ENCODE results near the gene ARMC7.
"Not testable (repeated sequence)": the region's sequence is repeated elsewhere in the genome, so short reads cannot be mapped to it uniquely, and the experiment has no call there.

ARMC7 gene

DNA sequence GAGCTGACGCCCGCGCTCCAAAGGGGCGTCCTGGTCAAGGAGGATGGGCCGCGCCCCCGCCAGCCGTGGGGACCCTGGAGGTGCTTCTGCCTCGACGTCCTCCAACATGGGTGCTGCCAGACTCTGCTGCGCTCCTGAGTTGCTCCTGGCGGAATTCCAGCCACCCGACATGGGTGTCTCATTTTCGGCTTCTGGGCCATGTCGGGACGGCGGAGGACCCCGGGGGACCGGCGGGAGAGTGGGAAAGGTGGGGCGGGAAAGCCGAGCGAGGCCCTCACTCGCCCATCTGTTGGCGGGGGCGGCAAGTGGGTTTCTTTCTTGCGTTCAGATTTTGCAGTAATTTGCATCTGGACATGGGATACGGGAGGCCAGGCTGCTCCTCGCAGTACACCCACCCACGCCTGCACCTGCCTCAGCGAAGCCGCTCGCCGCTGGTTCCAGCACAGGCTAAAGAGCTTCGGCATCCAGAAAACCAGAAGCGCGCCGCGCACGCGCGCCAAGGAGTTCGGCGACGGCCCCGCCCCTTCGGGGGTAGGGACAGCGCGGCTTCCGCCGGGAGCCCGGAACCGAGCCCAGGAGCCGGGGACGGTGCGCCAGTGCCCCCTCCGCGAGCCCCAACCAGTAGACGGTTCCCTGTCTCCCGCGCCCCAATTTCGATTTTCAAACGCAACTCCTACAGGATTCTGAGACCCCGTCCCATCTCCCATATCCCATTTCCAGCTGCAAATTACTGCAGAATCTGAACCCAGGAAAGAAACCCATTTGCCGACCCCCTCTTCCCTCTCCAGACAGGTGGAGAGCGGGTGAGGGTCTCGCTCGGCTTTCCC, at the start of gene ARMC7:
Gene ARMC7, plus strand, starts transcription at position 563 of the 827 bp plus-strand sequence. CDS start 320 bp downstream, outside the sequence.
- no peak for FAIRE-seq

DNA sequence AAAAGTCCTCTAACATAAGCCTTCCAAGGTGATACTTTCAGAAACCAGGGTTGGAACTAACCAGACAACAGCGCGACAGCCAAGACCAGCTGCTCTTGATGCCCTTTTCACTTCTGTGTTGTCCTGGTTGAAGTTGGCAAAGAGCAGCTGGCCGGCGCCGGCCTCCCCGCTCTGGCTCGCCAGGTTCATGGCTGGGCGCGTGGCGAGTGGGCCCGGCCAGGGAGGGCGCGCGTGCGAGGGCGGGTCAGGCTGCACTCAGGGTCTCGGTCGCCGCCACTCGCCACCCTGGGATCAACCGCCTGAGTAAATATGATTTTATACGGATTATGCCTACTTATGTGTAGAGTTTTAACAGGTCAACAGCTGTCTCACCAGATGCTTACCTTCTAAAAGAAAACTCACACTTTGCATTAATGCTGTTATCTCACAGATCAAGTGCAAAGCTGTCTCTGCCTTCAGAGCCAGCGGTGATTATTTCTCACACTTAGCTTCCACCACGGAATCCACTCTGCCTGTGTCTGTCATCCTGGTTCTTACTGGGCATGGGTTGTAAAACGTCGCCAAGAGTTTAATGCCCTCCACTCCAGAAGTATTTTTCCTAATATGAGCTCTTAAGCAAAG, 49.2 kb upstream of the ARMC7 start:
- no peak for FAIRE-seq

DNA sequence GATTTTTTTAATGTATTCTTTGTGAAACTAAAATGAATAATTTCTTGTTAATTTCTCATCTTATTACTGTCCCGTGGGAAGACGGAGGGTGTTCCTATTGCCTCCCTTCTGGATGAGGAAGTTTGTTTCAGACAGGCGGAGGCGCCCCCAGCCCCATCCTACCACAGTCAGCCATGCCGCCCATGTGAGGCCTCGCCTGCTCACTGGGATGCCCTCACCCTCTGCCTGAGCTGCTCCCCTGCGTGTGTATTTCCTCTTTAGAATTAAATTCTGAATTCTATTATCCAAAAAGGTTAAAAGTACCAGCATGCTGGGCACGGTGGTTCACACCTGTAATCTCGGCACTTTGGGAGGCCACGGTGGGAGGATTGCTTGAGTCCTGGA, 48.7 kb upstream of the ARMC7 start:
- FAIRE-seq = no peak

DNA sequence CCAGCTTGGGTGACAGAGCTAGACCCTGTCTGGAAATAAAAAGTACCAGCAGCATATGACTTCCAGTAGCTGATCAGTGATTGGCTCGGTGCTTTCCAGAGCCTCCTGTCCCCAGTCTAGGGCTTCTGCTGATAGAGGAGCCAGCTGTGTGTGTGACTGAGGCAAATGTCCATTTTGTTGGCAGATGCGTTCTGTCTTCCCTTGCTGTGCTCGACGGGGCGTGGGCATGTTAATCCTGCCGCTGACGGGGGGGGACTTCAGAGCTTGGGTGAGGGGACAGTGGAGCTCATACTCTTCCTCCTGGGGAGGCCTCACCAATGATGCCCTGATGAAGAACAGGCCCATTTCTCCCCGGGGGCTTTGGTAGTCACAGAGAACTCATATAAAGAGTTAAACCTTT, 48.2 kb upstream of the ARMC7 start:
- FAIRE-seq = no peak

DNA sequence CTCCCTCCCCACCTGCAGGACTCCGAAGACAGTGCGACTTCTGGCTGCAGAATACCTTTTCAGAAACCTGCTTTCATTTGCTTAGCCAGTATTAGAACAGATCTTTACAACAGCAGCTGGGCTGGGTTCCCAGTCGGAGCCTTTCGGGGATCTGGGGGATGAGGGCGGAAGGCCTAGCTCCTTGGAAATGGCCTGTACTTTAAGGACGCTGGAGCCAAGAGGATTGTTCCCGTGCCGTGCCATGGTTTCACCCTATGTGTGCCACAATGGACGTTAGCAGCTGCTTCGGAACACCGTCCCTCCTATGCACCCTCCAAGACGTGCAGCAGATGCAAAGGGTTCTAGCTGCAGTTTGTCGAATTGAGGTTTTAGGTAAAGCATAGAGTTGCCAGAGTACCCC, 46.6 kb upstream of the ARMC7 start:
- no peak for FAIRE-seq

DNA sequence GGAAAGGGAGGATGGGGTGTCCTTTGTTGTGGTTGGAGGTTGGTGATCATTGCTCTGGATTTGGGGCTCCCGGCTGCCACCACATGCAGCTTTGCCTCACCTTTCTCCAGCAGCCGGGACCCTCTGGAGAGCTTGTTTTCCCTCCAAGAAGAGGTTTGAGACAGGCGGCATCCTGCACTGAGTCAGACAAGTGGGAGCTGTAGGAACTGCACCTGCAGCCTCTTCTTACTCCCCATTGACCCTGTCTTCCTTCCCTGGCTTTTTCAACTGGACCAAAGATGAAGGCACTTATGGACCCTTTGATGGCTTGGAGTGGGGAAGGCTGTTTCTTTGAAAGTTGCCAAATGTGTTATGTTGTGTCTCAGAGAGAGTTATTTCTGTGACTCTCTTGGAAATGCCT, 46.1 kb upstream of the ARMC7 start:
- no peak for FAIRE-seq

DNA sequence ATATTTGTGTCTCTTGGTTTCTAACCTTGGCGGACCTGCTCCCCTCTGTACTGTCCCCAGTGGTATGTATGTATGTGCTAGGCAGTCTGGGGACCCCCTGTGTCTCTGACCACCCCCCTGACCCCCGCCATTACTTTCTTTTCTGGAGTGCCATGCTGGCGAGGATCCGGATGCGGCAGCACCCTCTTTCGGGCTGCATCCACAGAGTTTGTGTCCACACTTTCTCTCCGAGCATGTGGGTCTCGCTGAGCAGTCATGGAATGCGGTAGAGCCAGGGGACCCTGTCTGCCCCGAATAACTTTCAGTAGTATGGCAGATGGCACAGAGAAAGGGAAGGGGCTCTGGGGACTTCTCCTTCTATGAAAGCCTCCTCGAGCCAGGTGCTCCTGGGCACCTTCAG, 45.7 kb upstream of the ARMC7 start:
- no peak for FAIRE-seq

DNA sequence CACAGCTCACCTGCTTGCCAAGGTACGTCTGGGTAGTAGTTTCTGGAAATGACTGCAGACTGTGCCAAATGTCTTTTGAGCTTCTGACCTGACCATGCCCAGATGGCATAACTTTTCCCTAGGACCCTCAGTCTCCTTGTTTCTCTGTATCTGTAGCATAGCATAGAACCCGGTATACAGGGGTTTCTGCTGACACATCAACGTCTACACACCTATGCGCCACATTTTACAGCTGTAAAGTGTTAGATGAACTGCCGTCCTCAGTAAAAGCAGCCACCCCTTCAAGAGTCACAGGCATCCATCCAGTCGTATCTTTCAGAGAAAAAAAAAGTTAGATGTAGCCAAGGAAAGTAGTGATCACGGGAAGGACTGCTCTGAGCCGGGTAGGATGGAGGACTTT, 45.3 kb upstream of the ARMC7 start:
- no peak for FAIRE-seq

DNA sequence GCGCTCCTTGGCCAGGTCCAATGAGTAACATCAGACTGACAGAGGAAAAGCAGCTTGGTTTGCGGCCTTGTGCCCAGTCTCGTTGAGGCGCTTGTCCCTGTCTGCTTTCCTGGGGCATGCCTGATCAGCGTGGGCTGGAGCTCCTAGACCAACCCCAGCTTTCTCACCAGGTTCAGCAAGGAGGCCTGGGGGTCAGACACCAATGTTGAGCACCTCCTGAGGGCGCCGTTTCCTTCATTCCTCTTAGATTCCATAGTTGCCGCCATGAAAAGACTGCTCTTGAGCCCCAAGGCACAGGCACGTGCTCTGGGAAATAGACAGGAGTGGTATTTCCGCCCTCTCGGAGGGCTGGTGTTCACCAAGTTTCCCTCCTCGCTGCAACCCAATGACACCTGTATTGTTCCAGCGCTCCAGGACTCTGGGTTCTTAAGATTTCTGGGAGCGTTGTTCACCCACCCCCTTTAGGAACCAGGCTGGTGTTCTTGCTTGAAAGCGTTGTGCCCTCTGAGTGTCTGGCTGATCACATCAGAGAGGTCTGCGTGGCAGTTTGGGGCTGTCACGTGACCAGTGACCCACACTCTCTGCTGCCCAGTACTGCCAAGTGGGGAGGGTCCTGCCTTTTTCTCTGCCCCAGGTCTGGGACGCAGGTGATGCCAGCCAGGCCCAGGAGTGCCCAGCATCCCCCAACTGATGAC, 44.8 kb upstream of the ARMC7 start:
- FAIRE-seq = no peak

DNA sequence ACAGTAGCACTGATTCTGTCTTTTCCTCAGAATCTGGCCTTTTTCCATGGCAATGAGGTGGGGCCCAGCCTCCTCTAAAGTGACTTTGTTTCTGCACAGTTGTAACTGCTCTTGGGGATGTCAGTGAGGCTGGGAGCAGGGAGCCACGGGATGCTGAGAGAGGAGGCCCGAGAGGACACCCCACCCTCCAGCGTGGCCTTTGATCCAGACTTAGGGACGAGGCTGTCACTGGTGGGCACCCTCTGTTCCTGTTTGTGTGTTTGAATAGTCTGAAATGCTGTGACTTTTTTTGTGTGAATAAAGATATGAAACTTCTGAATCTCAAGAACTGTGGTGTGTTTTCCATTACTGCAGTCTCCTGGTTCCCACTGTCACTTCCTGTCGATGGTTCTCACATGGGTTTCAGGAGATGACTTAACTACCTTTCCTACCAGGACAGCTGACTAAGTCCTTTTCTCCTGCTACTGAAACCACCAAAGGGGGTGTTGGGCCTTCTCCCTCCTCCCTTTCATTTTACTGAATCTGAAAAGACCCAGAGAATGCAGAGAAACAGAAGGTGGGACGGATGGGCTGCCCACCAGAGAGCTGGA, 44.1 kb upstream of the ARMC7 start:
- no peak for FAIRE-seq

DNA sequence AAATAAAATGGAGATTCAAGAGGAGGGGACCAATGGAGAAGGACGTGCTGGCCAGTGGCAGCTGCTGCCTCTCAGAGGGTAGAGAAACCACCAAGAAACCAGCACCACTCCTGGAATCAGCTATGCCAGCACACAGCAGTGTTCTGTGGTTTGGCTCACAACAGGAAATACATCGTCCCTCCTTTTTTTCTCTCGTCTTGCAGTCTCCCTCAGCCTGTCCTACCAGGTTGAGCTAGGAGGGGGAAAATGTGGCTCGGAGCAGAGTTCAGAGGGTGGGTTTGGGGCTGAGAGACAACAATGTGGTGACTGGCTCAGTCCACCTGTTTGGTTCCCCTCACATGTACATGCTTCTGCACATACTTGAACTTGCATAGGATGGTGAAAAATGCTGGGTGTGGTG, 41.9 kb upstream of the ARMC7 start:
- no peak for FAIRE-seq

DNA sequence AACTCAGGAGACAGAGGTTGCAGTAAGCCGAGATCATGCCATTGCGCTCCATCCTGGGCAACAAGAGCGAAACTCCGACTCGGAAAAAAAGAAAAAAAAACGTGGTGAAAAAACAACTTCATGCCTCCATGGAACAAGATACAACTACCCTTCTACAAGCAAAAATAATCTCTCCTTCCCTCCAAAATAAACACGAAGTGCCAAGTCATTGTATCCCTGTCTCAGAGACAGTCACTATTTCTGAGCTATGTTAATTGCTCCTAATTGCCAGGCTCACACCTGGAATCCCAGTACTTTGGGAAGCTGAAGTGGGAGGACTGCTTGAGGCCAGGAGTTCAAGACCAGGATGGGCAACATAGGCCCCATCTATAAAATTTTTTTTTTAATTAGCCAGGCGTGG, 41.0 kb upstream of the ARMC7 start:
- FAIRE-seq = no peak

DNA sequence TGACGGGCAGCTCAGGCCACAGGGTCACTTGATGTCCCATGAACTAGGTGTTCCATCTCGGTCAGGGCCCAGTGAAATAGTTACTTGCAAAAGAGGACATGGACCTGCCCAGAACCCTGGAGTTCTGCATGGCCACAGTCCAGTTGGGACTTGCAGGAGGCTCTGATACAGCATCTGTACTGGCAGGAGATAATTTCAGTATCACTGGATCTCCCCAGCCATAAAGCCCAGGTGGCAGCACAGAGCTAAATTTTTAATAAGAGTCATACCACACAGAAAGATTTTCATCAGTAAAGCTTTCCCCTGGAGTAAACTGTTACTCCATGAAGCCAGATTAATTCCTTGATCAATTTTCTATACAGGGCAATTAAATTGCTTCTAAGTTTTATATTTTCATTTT, 40.0 kb upstream of the ARMC7 start:
- FAIRE-seq = no peak

DNA sequence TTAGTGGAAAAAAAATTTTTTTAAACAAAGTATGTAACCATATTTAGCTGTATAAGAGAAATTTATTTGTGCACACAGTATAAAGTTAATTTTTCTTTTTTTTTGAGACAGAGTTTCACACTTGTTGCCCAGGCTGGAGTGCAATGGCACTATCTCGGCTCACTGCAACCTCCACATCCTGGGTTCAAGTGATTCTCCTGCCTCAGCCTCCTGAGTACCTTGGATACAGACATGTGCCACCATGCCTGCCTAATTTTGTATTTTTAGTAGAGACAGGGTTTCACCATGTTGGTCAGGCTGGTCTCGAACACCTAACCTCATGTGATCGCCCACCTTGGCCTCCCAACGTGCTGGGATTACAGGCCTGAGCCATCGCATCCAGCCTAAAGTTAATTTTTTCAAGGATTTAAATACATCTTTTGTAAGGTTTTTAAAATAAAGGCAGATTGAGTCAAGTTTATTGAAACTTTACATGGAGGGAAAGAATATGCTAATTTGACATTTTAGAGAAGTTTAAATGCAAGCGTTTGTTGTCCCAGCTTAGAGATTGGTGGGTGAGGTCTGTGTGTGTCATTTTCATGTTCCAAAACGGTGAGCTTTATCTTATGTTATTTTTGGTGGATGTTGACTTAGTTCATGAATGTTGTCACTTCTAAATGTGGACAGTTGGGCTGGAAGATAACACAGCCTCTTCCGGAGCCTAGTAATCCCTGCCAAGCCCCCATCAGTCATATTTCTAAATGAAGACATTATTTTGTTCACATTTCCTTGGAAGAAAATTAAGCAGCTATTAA, 38.1 kb upstream of the ARMC7 start:
- not testable (repeated sequence) for FAIRE-seq

DNA sequence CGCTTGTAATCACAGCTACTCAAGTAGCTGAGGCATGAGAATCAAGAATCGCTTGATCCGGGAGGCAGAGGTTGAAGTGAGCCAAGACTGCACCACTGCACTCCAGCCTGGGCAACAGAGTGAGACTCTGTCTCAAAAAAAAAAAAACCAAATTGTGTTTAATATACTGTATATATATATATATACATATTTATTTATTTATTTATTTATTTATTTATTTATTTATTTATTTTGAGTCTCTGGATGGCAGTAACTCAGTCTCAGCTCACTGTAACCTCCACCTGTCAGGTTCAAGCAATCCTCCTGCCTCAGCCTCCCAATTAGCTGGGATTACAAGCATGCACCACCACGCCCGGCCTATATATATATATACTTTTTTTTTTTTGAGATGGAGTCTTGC, 36.9 kb upstream of the ARMC7 start:
- FAIRE-seq = not testable (repeated sequence)

DNA sequence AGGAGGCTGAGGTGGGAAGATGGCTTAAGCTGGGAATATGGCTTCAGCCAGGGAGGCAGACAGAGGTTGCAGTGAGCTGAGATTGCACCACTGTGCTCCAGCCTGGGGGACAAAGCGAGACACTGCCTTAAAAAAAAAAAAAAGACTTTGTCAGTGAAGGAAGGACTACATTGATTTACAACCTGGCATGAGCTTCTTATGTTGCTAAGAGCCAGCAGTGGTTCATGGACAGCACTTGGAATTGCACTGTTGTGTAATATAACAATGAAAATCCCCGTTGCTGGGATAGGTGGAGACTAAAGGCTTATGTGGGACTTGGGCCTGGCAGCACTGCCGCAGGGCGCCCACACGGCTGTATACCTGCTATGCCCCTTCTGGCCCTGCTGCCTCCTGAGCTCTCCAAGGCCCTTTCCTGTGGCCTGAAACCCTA, 36.1 kb upstream of the ARMC7 start:
- no peak for FAIRE-seq

DNA sequence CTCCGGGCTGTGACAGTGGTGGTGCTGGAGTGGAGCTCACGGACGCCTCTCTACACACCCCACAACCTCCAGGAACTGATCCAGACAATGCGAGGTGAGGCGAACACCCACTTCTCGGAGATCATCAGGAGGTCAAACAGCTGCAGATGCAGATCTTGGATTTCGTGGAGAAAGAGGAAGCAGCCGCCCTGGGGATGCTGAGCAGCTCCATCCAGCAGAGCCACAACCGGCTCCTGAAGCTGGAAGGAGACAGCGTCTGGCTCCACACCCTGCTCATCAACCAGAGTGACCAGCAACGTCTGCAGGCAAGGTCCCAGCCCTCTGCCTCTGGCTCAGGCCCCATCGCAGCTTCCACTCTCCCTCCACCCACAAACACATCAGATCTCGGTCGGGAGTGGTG, 35.2 kb upstream of the ARMC7 start:
- no peak for FAIRE-seq

DNA sequence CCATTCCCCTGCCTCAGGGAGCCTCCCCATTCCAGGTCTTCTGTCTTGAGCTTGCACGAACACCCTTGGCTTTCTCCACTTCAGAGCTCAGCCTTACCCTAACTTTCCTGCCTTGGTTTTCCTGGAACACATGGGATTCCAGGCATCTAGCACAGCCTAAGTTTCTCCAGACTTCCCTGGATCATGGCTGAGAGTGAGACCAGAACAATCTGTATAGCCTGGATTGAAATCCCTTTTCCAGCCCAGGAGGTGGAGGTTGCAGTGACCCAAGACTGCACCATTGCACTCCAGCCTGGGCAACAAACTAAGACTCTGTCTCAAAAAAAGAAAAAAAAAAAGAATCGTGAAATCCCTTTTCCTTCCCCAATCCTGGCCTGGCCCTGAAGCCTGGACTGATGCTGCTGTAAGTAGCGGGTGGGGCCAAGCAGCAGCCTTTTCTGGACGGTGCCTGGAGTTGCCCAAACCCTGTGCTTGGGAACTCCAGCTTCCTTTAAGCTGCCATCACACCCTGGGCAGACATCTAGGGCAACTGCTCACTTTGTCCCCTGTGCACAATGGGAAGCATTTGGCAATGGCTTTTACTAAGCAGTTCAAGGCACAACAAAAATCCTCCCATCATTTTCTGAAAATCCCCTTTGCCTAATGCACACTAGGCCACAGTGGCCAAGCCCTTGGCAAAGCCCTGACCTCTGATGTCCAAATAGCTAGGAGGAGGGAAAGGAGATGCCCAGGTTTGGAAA, 34.0 kb upstream of the ARMC7 start:
- no peak for FAIRE-seq

DNA sequence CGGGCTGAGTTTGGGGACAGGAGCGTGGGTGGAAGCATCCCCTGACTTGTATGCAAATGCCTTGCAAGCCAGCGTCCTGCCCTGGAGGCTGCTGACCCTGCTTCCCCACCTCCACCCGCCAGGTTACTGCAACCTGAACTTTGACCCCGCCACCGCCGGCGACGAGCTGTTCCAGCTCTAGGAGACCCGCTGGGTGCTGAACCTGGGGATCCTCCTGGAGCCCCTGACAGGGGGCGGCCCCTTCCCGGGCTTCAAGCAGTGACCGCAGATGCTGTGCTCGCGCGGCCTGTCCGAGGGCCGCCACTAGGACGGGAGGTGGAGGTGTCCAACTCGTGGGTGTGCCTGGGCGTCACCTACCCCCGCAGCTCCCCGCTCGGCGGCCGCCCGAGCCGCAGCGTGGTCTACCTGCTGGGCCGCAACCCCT, 32.7 kb upstream of the ARMC7 start:
- no peak for FAIRE-seq

DNA sequence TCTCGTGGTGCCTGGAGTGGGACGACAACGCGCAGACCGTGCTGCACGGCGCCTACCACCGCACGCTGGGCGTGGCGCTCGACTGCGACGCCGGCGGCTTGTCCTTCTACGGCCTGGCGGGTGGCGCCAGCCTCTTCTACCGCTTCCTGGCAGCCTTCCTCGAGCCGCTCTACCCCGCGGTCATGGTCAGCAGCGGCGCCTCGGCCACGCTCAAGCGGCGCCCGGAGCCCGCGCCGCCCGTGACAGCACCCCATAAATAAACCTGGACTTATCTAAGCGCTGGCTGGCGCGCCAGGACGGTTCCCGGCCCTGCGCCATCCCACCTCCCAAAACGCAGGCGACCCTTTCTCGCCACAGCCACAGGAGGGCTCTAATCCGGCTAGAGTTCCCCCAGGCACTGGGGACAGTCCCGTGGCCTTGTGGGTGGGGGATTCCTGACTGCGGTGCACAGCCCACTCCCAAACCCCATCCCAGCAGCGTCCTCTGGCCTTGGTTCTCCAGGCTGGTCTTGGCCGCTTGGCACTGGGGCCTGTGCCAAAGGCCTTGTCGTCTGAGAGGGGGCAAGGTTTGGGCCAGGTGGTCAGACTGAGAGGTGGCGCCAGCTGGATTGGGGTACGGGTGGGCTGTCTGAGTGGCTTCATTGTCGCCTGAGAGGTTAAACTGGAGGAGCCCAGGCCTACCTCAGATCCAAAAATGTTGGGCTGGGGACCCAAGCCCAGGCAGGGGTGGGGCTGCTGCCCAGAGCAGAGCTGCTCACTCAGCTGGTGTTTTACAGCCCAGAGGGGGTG, 32.1 kb upstream of the ARMC7 start:
- FAIRE-seq = no peak

Measured in endometrium (tissue), 2 donors.